DMS114 treated with DMSO at 0.1 percent for 48 hours (cell line): ENCODE measurements around the gene NKD1.

ENCODE experiments used
- DNase-seq: peaks from one replicate; lab custom pipeline; 2025; ENCODE audit not compliant: unreplicated experiment; lab: John Stamatoyannopoulos, UW

The NKD1 gene

DNA sequence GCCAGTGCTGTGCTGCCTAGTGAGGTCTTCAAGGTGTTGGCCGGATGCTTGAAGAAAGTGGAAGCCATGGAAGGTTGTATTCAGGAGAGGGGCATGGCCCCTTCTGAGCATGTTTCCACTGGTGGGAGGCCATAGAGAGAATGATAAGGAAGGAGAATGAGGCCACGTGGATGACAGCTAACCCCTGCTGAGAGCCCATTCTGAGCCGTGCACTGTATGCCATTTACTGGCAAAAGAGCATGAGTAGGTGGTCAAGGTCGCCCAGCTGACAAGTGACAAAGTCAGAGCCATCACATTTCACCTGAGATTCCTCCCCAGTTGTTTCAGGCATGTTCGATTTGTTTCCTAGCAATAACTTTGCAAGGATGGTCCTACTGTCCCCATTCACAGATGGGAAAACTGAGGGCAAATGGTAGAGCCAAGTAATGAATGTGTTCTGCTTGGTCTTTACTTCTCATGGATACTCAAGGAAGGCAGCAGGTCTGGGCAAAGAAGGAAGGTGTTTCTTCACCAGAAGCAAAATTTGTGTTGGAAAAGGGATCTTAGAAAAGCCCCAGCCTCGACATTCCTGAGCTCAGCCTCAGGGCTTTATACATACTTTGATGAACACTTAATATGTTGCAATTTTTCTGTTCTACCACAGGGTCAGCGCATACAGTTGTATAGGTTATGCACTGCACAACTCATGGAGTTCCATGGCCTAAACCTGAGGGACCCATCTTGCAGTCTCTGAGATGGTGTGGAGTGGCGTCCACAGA is 10.5 kb upstream of the NKD1 start:
- DNase-seq: no peak

DNA sequence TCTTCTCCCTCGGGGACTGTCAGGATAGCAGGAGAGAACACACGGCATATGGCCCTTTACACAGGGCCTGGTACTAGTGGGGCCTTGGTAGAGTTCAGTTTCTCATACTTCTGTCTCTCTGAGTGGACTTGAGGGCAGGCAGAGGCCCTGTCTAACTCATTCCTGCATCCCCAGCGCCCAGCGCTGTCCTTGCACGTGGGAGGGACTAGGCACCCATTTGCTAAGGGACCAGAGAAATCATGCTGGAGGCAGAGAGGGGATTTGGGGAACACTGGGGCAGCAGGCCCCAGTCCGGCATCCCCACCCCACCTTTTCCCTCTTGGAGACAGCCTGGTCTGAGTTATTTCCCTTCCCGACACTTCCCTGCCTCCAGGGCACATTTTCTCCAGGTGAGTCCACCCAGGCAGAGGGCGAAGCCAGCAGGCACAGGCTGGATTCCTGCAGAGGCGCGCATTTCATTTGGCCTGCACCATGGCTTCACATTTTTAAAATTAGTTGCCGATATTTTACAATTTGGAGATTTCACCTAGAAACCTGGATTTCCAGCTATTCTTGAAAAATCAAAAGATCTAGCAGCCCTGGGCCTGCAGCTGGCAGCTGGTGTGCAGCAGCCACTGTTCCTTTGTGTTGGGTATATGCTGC is 9.7 kb upstream of the NKD1 start:
- DNase-seq: no peak

DNA sequence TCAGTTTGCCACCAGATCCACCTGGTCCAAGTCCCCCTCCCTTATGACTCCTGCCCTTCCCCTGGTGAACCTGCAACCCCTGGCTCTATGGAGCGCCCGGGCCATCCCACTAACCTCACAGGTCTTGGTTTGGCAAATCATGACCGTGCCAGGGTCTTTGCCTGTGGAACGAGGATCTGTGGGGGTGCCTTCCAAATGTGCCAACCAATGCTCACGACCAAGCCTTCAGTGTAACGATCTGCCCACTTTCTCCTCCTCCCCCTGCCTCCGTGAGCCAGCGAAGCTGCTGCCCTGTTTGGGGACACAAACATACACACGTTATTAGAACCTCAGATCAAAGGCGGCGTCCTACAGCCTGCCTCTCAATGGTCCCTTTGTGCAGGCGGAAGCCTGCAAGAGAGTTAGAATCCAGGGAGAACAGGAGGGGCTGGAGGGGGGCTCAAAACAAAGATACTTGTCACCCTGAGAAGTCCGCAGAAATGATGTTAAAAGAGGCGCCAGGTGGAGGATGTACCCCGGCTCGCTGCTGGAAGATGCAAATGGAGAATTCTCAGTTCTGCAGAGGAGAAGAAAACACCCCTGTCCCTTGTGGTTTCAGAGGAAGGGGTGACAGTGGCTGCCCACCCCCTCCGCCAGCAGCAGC is 9.0 kb upstream of the NKD1 start:
- no peak for DNase-seq

DNA sequence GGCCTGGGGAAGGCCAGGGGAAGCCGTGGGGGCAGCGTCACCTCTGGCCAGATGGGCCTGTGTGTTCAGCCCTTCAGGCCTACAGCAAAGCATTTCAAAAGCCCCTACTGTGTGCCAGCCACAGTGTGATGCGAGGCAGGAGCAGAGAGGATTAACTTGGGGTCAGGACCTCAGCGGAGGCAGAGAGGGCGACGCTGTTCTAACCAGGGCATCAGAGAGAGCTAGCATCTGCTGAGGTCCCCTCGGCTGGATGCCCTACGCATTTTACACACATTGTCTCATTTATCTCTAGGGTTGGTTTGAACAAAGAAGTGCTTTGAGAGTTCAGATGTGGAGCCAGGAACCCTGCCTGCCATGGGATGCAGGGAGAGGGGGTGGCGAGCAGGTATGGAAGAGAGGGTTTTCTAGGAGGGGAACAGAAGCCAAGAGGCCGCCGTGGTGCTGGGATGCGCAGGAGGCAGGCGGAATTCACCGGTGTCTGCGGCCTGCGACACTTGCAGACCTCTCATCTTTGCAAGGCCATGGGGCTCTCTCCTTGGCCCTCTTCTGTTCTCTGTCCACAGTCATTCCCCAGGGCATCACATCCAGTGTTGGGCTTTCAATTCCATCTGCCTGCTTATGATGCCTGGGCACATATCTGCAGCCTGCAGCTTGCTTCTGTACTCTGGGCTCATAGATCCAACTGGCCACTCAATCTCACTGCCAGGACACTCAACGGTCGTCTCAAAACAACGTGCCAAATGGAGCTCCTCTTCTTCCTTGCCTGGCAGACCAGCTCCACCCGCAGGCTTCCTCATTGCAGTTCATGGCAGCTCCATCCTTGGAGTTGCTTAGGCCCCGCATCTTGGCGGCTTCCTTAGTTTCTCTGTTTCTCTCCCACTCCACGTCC is 8.1 kb upstream of the NKD1 start:
- no peak for DNase-seq

DNA sequence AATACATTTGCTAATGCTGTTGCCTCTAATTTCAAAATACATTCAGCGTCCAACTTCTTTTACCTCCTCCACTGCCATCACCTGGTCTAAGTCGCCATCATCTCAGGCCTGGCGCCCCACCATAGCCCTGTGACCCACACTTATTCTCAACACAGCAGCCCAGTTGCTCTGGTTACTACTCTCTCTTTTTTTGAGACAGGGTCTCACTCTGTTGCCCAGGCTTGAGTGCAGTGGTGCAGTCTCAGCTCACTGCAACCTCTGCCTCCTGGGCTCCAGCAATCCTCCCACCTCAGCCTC is 7.5 kb upstream of the NKD1 start:
- no peak for DNase-seq

DNA sequence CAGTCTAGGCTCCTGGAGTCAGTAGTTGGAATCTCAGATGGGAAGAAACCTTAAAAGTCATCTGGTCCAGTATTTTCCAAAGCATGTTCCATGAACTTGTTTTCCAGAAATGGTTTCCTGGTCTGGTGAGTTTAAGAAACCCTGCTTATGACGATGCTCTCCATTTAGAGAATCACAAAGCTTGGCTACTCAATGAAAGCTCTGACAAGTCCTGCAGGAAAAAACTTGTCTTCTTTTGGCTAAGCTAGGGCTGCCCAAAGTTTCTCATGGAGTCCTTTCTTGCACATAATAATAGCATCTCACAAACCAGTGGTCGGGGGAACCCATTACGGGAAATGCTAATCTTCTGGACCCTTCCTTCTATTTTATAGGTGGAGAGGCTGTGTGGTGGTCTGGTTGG is 5.5 kb upstream of the NKD1 start:
- no peak for DNase-seq

DNA sequence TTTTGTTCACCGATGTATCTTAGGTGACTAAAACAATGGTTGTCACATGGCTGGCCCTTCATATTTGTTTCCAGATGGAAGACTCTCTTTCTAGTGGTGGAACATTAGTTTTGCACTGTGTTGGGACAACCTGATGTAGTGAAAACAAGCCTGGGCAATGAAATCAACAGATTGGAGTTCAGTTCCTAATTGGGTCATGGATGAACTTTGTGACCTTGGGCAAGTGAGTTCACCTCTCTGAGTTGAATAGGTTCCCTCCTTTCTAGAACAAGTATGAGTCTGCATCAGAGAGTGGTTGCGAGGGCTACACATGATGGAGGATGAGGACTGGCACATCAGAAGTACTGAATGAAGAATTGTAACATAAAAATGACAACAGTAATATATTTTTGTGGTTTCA is 2.1 kb upstream of the NKD1 start:
- DNase-seq: no peak

DNA sequence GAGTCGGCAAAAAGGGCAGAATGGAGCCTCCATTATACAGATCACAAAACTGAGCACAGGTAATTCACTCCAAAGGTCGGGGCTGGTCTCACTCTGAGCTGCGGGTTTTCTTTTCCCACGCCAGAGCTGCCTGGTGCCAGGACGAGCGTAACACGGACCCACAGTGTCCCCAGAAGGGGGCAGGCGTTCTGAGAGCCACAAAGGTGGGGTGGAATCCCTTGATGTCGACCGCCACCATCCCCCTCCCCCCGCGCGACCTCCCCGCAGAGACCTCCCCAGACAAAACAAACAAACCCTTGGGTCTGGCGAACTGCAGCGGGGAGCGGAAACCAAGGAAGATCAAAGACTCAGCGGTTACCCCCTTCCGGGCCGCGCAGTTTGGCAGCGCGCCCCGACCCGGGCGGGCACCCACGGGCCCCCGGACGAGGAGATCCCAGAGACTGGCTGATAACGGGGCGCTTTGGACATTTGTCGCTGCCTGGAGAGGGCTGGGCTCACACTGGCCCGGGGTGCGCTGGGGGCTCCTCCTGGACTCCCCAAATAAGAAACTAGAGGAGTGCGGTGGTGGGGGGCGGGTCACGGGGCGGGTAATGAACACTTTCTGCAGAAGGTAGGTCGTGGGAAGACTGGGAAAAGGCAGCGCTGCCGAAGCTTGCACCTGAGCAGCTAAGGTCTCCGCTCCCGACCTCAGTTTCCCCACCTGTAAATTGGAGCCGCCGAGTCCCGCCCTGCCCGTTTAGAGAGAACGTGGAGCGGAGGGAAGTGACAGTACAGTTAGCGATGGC is 664 bp upstream of the NKD1 start:
- no peak for DNase-seq

DNA sequence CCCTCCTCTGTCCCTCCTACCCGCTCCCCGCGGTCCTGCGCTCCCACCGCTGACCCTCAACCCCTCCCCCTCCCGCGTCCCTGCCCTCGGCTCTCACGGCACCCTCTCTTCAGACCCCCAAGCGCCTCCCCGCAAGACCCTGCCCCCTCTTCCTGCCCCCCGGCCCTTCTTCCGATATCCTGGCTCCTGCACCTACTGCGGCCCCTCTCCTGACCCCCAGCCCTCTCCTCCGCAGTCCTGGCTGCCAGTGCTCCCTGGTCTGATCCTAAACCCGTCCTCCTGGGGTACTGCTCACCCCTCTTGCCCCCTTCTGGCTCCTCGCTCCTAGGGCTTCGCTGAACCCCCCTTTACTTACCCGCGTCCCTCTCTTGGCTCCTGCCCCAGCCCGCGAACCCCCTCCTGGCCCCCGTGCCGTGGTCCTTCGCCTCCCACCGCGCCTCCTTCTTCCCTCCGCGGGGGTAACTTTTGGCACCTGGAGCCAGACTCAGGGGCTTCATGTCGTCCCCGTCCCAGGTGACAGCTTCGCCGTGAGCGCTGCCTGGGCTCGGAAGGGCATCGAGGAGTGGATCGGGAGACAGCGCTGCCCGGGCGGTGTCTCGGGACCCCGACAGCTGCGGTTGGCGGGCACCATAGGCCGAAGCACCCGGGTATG is 839 bp downstream of the NKD1 start:
- DNase-seq: no peak

DNA sequence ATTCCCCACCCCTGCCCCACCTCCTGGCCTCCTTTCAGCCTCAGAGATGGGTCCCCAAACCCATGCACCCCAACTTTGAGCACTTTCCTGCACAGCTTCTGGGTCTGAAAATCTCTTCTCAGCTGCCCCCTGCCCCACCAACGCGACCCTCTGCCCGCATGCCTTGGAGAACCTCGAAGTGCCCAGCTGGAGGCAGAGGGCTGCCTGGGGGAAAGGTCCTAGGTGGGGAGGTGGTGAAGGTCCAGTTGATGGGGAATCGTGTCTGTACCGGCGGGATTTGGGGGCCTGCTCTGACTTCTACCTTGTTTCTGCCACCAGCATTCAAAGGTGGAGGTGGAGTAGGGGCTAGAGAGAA is 1.3 kb downstream of the NKD1 start:
- no peak for DNase-seq

DNA sequence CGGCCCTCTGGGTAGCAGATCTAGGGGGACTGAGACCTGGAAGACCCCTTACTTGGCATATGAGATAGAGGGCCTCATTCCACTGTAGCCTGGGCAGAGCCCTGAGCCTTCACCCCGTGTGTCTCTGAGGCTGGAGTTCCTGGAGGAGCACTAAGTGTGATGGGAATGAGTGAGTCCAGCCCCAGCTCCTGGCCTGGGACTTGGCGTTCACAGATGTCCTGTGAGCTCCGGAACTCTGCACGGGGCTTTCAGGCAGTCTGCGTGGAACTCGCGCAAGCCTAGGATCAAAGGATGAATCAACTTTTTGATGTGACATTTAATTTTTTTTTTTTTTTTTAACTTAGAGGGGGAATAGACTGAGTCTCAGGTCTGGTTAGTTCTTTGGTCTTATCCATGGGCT is 1.8 kb downstream of the NKD1 start:
- DNase-seq: no peak

DNA sequence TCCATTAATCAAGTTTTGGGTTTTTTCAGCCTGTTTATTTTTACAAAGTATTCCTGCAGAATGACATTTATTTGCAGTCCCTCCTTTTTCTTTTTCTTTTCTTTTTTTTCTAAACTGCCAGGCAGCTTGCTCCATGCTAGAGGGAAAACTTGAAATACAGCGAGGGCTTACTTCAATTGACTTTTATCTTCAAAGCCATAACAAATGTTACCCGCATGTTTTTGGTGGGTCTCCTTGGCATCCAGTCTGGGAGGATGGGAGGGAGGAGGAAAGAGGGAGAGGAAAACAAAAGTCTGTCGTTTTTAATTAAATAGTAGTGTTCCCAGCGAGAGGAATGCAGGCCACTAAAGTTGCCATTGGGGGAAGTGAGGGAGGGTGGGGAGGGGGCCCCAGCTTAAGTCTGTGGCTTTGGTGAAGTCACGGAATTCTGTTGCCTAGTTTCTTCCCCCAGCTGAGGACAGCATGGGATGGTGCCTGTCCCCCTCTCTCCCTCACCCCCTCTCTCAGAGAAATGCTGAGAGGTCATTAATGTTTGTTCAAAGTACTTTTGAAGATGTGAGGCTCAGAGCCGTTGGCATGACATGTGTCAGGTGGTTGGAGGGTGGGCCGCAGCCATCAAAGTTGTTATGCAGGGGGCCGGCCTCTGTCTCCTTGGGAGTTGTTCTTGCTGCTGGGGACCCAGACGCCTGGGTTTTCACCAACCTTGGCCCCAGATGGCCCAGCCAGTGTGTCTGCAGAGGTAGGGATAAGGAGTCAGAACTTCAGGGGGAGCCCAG is 2.9 kb downstream of the NKD1 start:
- DNase-seq: no peak

DNA sequence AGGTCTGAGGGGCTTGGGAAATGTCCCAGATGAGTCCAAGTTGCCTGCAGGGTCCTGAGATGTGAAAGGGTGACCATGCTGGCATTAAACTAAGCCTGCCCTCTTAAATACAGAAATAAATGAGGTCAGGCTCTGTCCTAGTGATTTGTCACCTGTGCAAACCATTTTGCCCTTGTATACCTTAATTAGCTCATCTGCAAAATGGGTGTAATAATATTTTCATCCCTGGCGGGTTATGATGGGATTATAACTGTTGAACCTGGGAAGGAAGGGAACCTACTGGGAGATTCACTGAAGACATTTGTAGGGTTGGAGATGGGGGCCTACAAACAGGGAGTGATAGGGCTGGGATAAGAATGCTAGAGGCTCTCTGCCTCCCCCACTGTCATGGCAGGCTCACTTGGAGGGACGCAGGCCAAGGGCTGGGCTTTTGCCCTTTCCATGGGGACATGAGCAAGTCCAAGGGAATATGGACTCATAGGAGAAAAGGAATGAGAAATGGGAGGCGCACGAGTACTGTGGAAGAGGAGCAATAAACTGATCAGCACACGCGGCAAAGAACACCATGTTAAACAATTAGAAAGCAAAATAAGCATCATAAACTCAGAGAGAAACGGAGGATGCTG is 4.4 kb downstream of the NKD1 start:
- no peak for DNase-seq

DNA sequence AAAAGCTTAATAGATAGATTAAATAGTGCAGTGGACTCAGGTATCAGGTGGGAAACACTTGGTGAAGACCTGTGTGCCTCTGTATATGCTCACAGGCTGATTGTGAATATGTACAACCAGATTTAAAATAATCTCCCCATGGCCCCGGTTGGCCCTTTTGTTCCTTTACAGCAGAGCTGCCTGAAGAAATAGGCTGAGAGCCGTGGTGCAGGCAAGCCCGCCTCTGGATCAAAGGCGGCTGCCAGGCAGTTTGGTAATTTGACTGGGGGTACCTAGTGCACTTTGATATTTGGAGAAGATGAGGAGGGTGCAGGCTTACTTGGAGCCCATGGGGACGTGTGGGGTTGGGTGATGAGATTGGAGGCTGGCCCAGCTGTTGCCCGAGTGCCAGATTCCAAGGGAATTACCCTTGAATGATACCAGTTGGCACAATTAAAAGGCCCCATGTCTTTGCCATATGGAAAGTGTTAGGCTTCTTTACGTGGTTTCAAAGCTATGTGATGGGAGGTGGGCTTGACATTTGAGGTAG is 5.0 kb downstream of the NKD1 start:
- DNase-seq: no peak

DNA sequence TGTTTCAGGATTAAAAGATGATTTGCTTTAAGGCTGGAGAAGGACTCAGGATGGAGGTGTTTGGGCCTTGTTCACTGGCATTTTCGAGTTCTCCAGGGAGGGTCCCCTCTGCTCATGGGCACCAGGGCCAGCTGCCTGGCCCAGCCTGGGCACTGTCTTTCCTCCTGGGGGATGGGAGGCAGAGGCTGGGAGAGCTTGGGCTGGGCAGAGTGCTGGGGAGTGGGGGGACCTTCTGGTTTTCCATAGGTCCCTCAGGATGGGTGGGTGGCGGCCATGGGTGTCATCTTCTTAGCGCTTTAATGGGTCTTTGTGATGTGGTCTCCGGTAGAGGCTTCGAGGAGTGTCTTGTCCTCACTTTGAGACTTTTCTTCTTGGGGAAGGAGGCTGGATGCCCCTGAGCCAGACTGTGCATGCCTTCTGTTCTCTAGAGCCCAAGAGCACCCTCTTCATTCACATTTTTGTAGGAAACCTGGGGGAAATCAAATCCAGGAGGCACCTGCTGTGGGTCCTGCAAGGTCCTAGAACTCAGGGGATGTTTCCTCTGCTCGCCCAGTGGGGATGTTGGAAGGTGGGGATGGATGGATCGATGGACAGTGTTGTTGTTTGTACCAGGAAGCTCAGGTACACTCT is 5.7 kb downstream of the NKD1 start:
- DNase-seq: no peak

DNA sequence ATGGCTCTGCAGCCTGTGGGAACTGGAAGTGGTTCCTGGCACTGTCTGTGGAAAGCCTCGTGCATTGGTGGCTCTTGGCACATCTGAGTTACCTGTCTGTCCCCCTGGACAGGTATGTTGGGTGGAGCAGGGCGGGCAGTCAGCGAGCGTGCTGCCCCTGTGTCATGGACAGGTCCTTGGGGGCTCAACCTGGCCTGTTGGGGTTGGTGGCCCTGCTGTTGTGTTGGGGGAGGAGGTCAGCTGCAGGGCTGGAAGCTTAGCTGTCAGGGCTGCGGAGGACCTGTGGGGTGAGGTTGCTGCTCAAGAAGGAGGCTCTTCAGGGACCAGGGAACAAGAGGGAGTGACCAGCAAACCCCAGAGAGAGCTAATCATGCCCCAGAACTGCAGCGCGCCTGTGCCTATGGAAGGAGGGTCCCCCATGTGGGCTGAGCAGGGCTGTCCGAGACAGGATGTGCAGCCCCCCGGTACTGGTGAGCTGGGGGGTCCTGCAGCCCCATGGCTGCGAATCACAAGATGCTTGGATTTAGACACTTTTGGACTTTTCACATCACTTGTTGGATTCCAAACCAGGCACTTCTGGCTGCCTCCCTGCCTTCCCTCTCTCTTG is 7.2 kb downstream of the NKD1 start:
- DNase-seq: no peak

DNA sequence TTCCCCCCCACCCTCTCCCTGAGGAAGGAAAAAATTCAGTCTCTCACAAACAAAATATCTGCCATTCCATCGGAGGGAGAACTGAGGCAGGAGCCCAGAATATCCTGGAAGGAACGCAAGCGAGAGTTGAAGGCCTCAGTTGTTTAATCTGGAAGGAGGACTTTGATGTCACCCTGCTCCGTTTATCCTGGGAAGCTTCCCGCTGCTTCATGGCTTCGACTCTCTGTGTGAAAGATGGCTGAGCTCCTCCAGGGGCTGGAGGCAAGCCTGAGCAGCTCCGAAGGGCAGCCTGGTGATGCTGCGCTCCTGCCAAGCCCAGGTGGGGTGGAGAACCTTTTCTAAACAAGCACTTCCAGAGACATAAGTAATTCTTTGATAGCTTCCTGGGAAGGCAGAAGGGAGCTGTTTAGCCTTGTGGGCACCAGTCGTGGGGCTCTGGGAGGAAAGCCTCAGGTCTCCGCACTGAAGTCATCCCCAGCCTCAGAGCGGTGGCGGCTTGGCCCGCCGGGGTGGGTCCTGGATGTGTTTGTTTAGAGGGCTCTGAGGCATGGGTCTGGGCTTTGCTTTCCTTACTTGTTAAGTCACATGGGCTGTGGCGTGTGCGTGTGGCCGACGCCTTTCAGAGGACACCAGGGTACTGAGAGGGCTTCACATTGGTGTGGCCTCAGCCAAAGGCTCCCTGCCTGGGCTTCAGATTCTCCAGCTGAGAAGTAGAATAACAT is 7.9 kb downstream of the NKD1 start:
- no peak for DNase-seq

DNA sequence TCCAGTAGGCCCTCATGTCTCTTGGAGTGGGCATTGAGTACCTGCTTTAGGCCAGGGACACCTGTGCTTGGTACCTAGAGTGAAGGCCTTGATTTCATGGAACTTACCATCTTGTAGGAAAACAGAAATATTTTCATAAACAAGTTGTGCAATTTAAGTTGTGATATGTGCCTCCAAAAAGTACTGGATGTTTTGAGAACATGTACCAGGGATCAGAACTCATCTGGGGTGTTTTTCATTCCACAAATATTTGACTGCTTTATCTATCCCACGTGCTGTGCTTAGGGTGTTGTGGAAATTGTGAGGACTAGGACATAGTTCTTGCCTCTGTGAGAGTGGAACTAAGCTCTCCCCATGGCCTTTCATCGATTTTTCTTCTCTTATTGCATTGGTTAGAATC is 8.8 kb downstream of the NKD1 start:
- DNase-seq: no peak
